ENCODE measurements around the gene MRPS11. TPM values are rescaled to one million over a fixed set of nuclear protein-coding genes. Genes with fewer than 3 reads are reported as not detected.

Gene MRPS11
- total and polyA plus RNA-seq, 9 of the 15 experiments (the other 6 are each of a cell fraction or from before 2014, with no cell fraction given) = 28.3 to 83.2 (median 53.1) TPM

GRCh38 chr15:88426304-88426703, 41.2 kb upstream of the MRPS11 start:
- WGBS (ENCODE audit: insufficient coverage, low coverage, missing lambda C conversion rate) = 3% methylated on average over 2 of the region's 2 CpGs
- Histone ChIP-seq H3K27me3 (ENCODE audit: control insufficient read depth in 2 of 2, insufficient read depth in 2 of 2, low read length in 2 of 2) (peaks cover 18 to 28% of the 10 kb centered on the region in 2 experiments; a peak in 4 of 5 replicates), H3K4me3 (no peak overlapping the region), H3K9me1 (ENCODE audit: control insufficient read depth, insufficient read depth, low read length) (no peaks in the 10 kb centered on the region), H3K4me1 (replicated peaks in 1 of 2; ENCODE audit: control insufficient read depth in 2 of 2, insufficient read depth in 2 of 2, low read length in 2 of 2) (0 out of 5 replicates have a peak, but pooled peaks cover 0 to 4% of the 10 kb centered on the region in 2 experiments), H4K20me1 (replicated peaks; ENCODE audit: control insufficient read depth, insufficient read depth, low read length) (no peaks in the 10 kb centered on the region; the same call in 1 of the 2 replicates), H2AFZ (ENCODE audit: low read depth, low read length) (no peak overlapping the region), H3K79me2 (ENCODE audit: control insufficient read depth, insufficient read depth, low read length) (no peaks in the 10 kb centered on the region), H3K27ac (ENCODE audit: extremely low read depth, low read depth, low read length) (no peak overlapping the region), H3K9ac (ENCODE audit: insufficient read depth in 1 of 2, low read depth in 2 of 2, low read length in 2 of 2) (no peak overlapping the region), H3K9me3 (replicated peaks; ENCODE audit: control insufficient read depth, insufficient read depth, low read depth, low read length) (no peaks in the 10 kb centered on the region), H3K36me3 (ENCODE audit: control insufficient read depth, insufficient read depth, low read length) (no peaks in the 10 kb centered on the region), H3K4me2 (ENCODE audit: insufficient read depth, low read length) (no peak overlapping the region)
- no peak for FAIRE-seq
- BruUV-seq (replicated peaks) = no TSS peak
- POLR2A ChIA-PET = no interaction called here
- ATAC-seq = no peak
- CTCF ChIA-PET (ENCODE audit: low intra/inter-chr PET ratio) = no interaction called here
- intact Hi-C loops (cut with micrococcal nuclease) = no loop called here
- in situ Hi-C loops (cut with MboI) = no loop called here
- TF ChIP-seq ZBTB1 (CRISPR knock-in tag; IDR thresholded peaks at IDR 0.05; ENCODE audit: borderline replicate concordance, low read depth) (no peak), ZNF780A (CRISPR knock-in tag; IDR thresholded peaks at IDR 0.05) (no peak), SMAD2 (IDR thresholded peaks at IDR 0.05; ENCODE audit: low read depth, low read length) (no peak), ZBTB7A (IDR thresholded peaks at IDR 0.05; ENCODE audit: borderline replicate concordance, control insufficient read depth, low read depth, low read length) (no peak), ZFP30 (CRISPR knock-in tag; IDR thresholded peaks at IDR 0.05; ENCODE audit: borderline replicate concordance) (no peak), STAT5B (CRISPR knock-in tag; IDR thresholded peaks at IDR 0.05) (no peak), ZNF79 (CRISPR knock-in tag; IDR thresholded peaks at IDR 0.05; ENCODE audit: low read depth) (no peak), NRF1 (conservative IDR thresholded peaks at IDR 0.05 in 1 of 2, IDR thresholded peaks at IDR 0.05 in 1 of 2) (no peak), KHSRP (IDR thresholded peaks at IDR 0.05) (no peak)
- TF ChIP-seq, protein P1, sequence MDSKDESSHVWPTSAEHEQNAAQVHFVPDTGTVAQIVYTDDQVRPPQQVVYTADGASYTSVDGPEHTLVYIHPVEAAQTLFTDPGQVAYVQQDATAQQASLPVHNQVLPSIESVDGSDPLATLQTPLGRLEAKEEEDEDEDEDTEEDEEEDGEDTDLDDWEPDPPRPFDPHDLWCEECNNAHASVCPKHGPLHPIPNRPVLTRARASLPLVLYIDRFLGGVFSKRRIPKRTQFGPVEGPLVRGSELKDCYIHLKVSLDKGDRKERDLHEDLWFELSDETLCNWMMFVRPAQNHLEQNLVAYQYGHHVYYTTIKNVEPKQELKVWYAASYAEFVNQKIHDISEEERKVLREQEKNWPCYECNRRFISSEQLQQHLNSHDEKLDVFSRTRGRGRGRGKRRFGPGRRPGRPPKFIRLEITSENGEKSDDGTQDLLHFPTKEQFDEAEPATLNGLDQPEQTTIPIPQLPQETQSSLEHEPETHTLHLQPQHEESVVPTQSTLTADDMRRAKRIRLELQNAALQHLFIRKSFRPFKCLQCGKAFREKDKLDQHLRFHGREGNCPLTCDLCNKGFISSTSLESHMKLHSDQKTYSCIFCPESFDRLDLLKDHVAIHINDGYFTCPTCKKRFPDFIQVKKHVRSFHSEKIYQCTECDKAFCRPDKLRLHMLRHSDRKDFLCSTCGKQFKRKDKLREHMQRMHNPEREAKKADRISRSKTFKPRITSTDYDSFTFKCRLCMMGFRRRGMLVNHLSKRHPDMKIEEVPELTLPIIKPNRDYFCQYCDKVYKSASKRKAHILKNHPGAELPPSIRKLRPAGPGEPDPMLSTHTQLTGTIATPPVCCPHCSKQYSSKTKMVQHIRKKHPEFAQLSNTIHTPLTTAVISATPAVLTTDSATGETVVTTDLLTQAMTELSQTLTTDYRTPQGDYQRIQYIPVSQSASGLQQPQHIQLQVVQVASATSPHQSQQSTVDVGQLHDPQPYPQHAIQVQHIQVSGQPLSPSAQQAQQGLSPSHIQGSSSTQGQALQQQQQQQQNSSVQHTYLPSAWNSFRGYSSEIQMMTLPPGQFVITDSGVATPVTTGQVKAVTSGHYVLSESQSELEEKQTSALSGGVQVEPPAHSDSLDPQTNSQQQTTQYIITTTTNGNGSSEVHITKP (IDR thresholded peaks at IDR 0.05; ENCODE audit: partially characterized antibody) = no peak
- TF ChIP-seq, protein P2, sequence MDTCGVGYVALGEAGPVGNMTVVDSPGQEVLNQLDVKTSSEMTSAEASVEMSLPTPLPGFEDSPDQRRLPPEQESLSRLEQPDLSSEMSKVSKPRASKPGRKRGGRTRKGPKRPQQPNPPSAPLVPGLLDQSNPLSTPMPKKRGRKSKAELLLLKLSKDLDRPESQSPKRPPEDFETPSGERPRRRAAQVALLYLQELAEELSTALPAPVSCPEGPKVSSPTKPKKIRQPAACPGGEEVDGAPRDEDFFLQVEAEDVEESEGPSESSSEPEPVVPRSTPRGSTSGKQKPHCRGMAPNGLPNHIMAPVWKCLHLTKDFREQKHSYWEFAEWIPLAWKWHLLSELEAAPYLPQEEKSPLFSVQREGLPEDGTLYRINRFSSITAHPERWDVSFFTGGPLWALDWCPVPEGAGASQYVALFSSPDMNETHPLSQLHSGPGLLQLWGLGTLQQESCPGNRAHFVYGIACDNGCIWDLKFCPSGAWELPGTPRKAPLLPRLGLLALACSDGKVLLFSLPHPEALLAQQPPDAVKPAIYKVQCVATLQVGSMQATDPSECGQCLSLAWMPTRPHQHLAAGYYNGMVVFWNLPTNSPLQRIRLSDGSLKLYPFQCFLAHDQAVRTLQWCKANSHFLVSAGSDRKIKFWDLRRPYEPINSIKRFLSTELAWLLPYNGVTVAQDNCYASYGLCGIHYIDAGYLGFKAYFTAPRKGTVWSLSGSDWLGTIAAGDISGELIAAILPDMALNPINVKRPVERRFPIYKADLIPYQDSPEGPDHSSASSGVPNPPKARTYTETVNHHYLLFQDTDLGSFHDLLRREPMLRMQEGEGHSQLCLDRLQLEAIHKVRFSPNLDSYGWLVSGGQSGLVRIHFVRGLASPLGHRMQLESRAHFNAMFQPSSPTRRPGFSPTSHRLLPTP (IDR thresholded peaks at IDR 0.05; ENCODE audit: borderline replicate concordance, extremely low read depth, insufficient read length) = no peak
- no peak for DNase-seq (ENCODE audit: extremely low read depth in 1 of 4, low spot score in 3 of 4)

Data from K562 (cell line).